Neuronal stem cell (in vitro differentiated cells): ENCODE measurements around the gene TNNT3.

Source experiments
- DNase-seq: peaks from one replicate; pipeline ENCODE4 v3.0.0-alpha.2; 2013; ENCODE audit warnings: low spot score
- H2AFZ ChIP-seq: one replicate; pipeline ENCODE4 v1.6.1; 2013; ENCODE audit warnings: mild to moderate bottlenecking, low read length, inconsistent platforms
- H2AK5ac ChIP-seq: 2 replicates; pipeline ENCODE4 v1.6.1; 2013; ENCODE audit warnings: low read depth, mild to moderate bottlenecking, inconsistent platforms, low read length, moderate library complexity, mixed read lengths
- H2BK120ac ChIP-seq: 2 replicates; pipeline ENCODE4 v1.6.1; 2013; ENCODE audit warnings: low read depth, mild to moderate bottlenecking, inconsistent platforms, low read length, moderate library complexity, mixed read lengths
- H2BK12ac ChIP-seq: one replicate; pipeline ENCODE4 v1.6.1; 2013; ENCODE audit warnings: low read length, inconsistent platforms
- H2BK15ac ChIP-seq: 2 replicates; pipeline ENCODE4 v1.6.1; 2013; ENCODE audit warnings: mild to moderate bottlenecking, low read length, inconsistent platforms, mixed read lengths
- H2BK5ac ChIP-seq: one replicate; pipeline ENCODE4 v1.6.1; 2013; ENCODE audit warnings: inconsistent platforms, mild to moderate bottlenecking, low read length, moderate library complexity
- H3K14ac ChIP-seq: one replicate; pipeline ENCODE4 v1.6.1; 2013; ENCODE audit warnings: low read length, inconsistent platforms
- H3K18ac ChIP-seq: 2 replicates; pipeline ENCODE4 v1.6.1; 2013; ENCODE audit warnings: low read length, inconsistent platforms
- H3K23ac ChIP-seq: 2 replicates; pipeline ENCODE4 v1.6.1; 2013; ENCODE audit warnings: low read depth, mild to moderate bottlenecking, mixed read lengths, low read length, inconsistent platforms; ENCODE audit not compliant: poor library complexity
- H3K27ac ChIP-seq: replicated peaks from 3 replicates; pipeline ENCODE4 v1.5.1; 2013; ENCODE audit warnings: low read length, inconsistent platforms
- H3K27me3 ChIP-seq, 3 experiments: 2 replicates each; pipeline ENCODE4 v1.6.1; 2013; ENCODE audit warnings: low read length in 3 of 3, mild to moderate bottlenecking in 2 of 3, inconsistent platforms in 1 of 3, low read depth in 1 of 3, mixed read lengths in 1 of 3, moderate library complexity in 1 of 3; ENCODE audit not compliant: control insufficient read depth in 3 of 3, insufficient read depth in 3 of 3
- H3K36me3 ChIP-seq, 2 donors: replicated peaks in 1 of 2; 2 replicates each; pipeline ENCODE4 v1.6.1; 2013; ENCODE audit warnings: low read length in 2 of 2; ENCODE audit not compliant: control insufficient read depth in 2 of 2, insufficient read depth in 2 of 2
- H3K4ac ChIP-seq: 2 replicates; pipeline ENCODE4 v1.6.1; 2013; ENCODE audit warnings: inconsistent platforms, mild to moderate bottlenecking, low read length, moderate library complexity
- H3K4me1 ChIP-seq, 2 donors: 1 replicate in 1 of 2; 2 replicates in 1 of 2; pipeline ENCODE4 v1.6.1; 2013; ENCODE audit warnings: low read length in 2 of 2, low read depth in 1 of 2; ENCODE audit not compliant: control insufficient read depth in 2 of 2, insufficient read depth in 1 of 2
- H3K4me2 ChIP-seq: one replicate; pipeline ENCODE4 v1.6.1; 2013; ENCODE audit warnings: mild to moderate bottlenecking, low read length, inconsistent platforms; ENCODE audit not compliant: insufficient read depth, poor library complexity, severe bottlenecking
- H3K4me3 ChIP-seq, 2 donors: 2 replicates each; pipeline ENCODE4 v1.5.1; 2013; ENCODE audit warnings: low read length in 2 of 2, mild to moderate bottlenecking in 2 of 2, inconsistent platforms in 1 of 2, moderate library complexity in 1 of 2
- H3K79me1 ChIP-seq: one replicate; pipeline ENCODE4 v1.6.1; 2013; ENCODE audit warnings: low read depth, mild to moderate bottlenecking, inconsistent platforms, low read length, moderate library complexity
- H3K9ac ChIP-seq: one replicate; pipeline ENCODE4 v1.6.1; 2013; ENCODE audit warnings: mild to moderate bottlenecking, low read depth, low read length, inconsistent platforms; ENCODE audit not compliant: poor library complexity
- H3K9me3 ChIP-seq, 2 donors: replicated peaks in 1 of 2; 2 replicates each; pipeline versions ENCODE3 to v1.6.1; 2013; ENCODE audit warnings: low read length in 2 of 2, mild to moderate bottlenecking in 2 of 2, inconsistent platforms in 1 of 2, low read depth in 1 of 2, mixed read lengths in 1 of 2, moderate library complexity in 1 of 2; ENCODE audit not compliant: control insufficient read depth in 2 of 2, insufficient read depth in 1 of 2
- H4K8ac ChIP-seq: one replicate; pipeline ENCODE4 v1.6.1; 2013; ENCODE audit warnings: low read depth, mild to moderate bottlenecking, inconsistent platforms, low read length, moderate library complexity
- H4K91ac ChIP-seq: one replicate; pipeline ENCODE4 v1.6.1; 2013; ENCODE audit warnings: low read length, low read depth, mild to moderate bottlenecking, inconsistent platforms; ENCODE audit not compliant: poor library complexity
- WGBS, 2 donors: extraction: QIAGEN DNeasy Blood & Tissue Kit; methylation state at CpG; one replicate each; pipeline ENCODE4 v1.1.7; 2013; ENCODE audit warnings: missing lambda C conversion rate in 2 of 2, mixed read lengths in 1 of 2; ENCODE audit not compliant: insufficient read length in 2 of 2, insufficient replicate concordance in 1 of 2; ENCODE audit errors: extremely low coverage in 2 of 2; 5-methylcytosine and 5-hydroxymethylcytosine counted together

TNNT3 gene

GRCh38 chr11:1943977-1944376 is 24.5 kb downstream of the TNNT3 start:
- H2BK15ac ChIP-seq: no peak overlapping the region
- H4K8ac ChIP-seq: peak overlapping the region; percentile 48
- no peak overlapping the region for H2AFZ ChIP-seq
- H3K27ac ChIP-seq: no peak overlapping the region
- H2AK5ac ChIP-seq: no peak overlapping the region
- H4K91ac ChIP-seq: no peak overlapping the region
- peak overlapping the region; percentile 61 for H2BK120ac ChIP-seq
- H3K9me3 ChIP-seq: no peaks in the 10 kb centered on the region
- H3K79me1 ChIP-seq: no peaks in the 10 kb centered on the region
- H3K4me2 ChIP-seq: no peak overlapping the region
- H3K4me1 ChIP-seq: peaks cover 4 to 6% of the 10 kb centered on the region in 2 donors
- no peak overlapping the region for H3K18ac ChIP-seq
- peak overlapping the region; percentile 56 for H3K14ac ChIP-seq
- H2BK12ac ChIP-seq: no peak overlapping the region
- peak overlapping the region; percentile 66 for H3K4ac ChIP-seq
- H3K36me3 ChIP-seq: no peaks in the 10 kb centered on the region
- no peak overlapping the region for H3K9ac ChIP-seq
- H3K27me3 ChIP-seq: peaks cover 0 to 2% (median 0%) of the 10 kb centered on the region in 3 experiments
- no CpG with 5 or more reads among the region's 9 CpGs for WGBS, 2 donors
- no peak for DNase-seq
- no peak overlapping the region for H3K4me3 ChIP-seq
- H3K23ac ChIP-seq: no peak overlapping the region
- H2BK5ac ChIP-seq: no peak overlapping the region

- H2BK120ac ChIP-seq: no peak within 1 kb of the TSS
- H3K4ac ChIP-seq: no peak within 1 kb of the TSS
- H3K4me2 ChIP-seq: no peak within 1 kb of the TSS
- no peak within 1 kb of the TSS for H3K4me3 ChIP-seq
- no peak within 1 kb of the TSS for H3K18ac ChIP-seq
- H2AFZ ChIP-seq: no peak within 1 kb of the TSS
- H3K4me1 ChIP-seq: peaks cover 4 to 6% of the 10 kb centered on the region in 2 donors
- H2BK15ac ChIP-seq: no peak within 1 kb of the TSS
- H3K27ac ChIP-seq: no peak within 1 kb of the TSS
- no peak within 1 kb of the TSS for H4K8ac ChIP-seq
- no peak within 1 kb of the TSS for H3K23ac ChIP-seq
- H3K14ac ChIP-seq: no peak within 1 kb of the TSS
- H3K9me3 ChIP-seq: no peaks in the 10 kb centered on the region
- no peak for DNase-seq
- no peak within 1 kb of the TSS for H4K91ac ChIP-seq
- no peak within 1 kb of the TSS for H2BK12ac ChIP-seq
- H3K27me3 ChIP-seq: peaks cover 0 to 2% (median 0%) of the 10 kb centered on the region in 3 experiments
- no peak within 1 kb of the TSS for H2BK5ac ChIP-seq
- no peaks in the 10 kb centered on the region for H3K79me1 ChIP-seq
- H3K36me3 ChIP-seq: no peaks in the 10 kb centered on the region
- WGBS, 2 donors: no CpG with 5 or more reads among the region's 85 CpGs
- H3K9ac ChIP-seq: no peak within 1 kb of the TSS
- H2AK5ac ChIP-seq: no peak within 1 kb of the TSS
Measured at GRCh38 chr11:1946812-1947484, 27.4 kb downstream of the TNNT3 start, which contains the start of gene MRPL23. Gene MRPL23, plus strand, starts transcription at chr11:1947332. Its CDS starts 31 bp downstream, at chr11:1947363.

- Histone ChIP-seq H2BK12ac (no peak overlapping the region), H3K4me2 (no peak overlapping the region), H2BK5ac (no peak overlapping the region), H3K9ac (no peak overlapping the region), H3K4me1 (no peaks in the 10 kb centered on the region), H2AFZ (no peak overlapping the region), H3K18ac (no peak overlapping the region), H3K14ac (no peak overlapping the region), H3K79me1 (no peaks in the 10 kb centered on the region), H2BK120ac (no peak overlapping the region), H3K27ac (no peak overlapping the region), H4K91ac (no peak overlapping the region), H2BK15ac (no peak overlapping the region), H3K4me3 (no peak overlapping the region), H3K4ac (no peak overlapping the region), H3K23ac (no peak overlapping the region), H3K36me3 (no peaks in the 10 kb centered on the region), H3K9me3 (no peaks in the 10 kb centered on the region), H2AK5ac (no peak overlapping the region), H4K8ac (no peak overlapping the region), H3K27me3 (no peaks in the 10 kb centered on the region)
- WGBS, 2 donors: no CpG with 5 or more reads among the region's 36 CpGs
- DNase-seq: no peak
Measured at GRCh38 chr11:1947592-1948237, 28.2 kb downstream of the TNNT3 start.

GRCh38 chr11:1948389-1948788 is 28.9 kb downstream of the TNNT3 start:
- Histone ChIP-seq H2BK5ac (no peak overlapping the region), H3K9ac (no peak overlapping the region), H3K9me3 (no peaks in the 10 kb centered on the region), H4K8ac (no peak overlapping the region), H2BK120ac (no peak overlapping the region), H3K14ac (no peak overlapping the region), H2AK5ac (no peak overlapping the region), H3K4ac (no peak overlapping the region), H3K27ac (no peak overlapping the region), H2BK12ac (no peak overlapping the region), H3K4me2 (no peak overlapping the region), H4K91ac (no peak overlapping the region), H3K27me3 (no peaks in the 10 kb centered on the region), H3K4me1 (no peaks in the 10 kb centered on the region), H3K36me3 (no peaks in the 10 kb centered on the region), H3K79me1 (no peaks in the 10 kb centered on the region), H3K4me3 (no peak overlapping the region), H3K18ac (no peak overlapping the region), H3K23ac (no peak overlapping the region), H2AFZ (no peak overlapping the region), H2BK15ac (no peak overlapping the region)
- no CpG with 5 or more reads among the region's 11 CpGs for WGBS, 2 donors
- no peak for DNase-seq
